A549 (cell line): ENCODE measurements around the gene ANKRD28. TPM values are rescaled to one million over a fixed set of nuclear protein-coding genes. Genes with fewer than 3 reads are reported as not detected.

Source experiments
- ATAC-seq, 2 experiments: fragments of 200-7000 bp in 1 of 2; fragments of >200 bp in 1 of 2; cut with Nextera tagmentation in 1 of 2; cut with Tn5 transposase in 1 of 2; 3 replicates each; pipeline versions ENCODE4 v1.8.0 to v1.9.1; 2018 to 2020; ENCODE audit warnings: mild to moderate bottlenecking in 1 of 2, moderate library complexity in 1 of 2
- CTCF ChIA-PET: fragments of 300-600 bp; sonication (Branson Sonifier 250); formaldehyde crosslinking; extraction: SDS; loops from one replicate; lab custom pipeline; 2021; ENCODE audit warnings: antibody characterized with exemption, inconsistent platforms; lab: Yijun Ruan, JAX
- POLR2A ChIA-PET: fragments of 350-600 bp; formaldehyde crosslinking; extraction: SDS; loops from one replicate; lab custom pipeline; 2021; ENCODE audit warnings: antibody characterized with exemption, inconsistent platforms; lab: Yijun Ruan, JAX
- DNase-seq, 2 experiments: peaks; one replicate each; pipeline versions ENCODE4 v3.0.0 to v3.0.0-alpha.2; 2011 to 2016; ENCODE audit warnings: low read depth in 1 of 2, low spot score in 1 of 2
- FAIRE-seq: peaks from 2 replicates; lab custom pipeline; 2011; peaks lifted over from hg19 to GRCh38; lab: Jason Lieb, UNC
- H3K27ac ChIP-seq, 2 experiments: fragments of >200 bp; sonication (Bioruptor Twin); formaldehyde crosslinking; 3 replicates each; pipeline ENCODE4 v1.5.1; 2016 to 2017
- H3K4me1 ChIP-seq: fragments of >200 bp; sonication (Bioruptor Twin); formaldehyde crosslinking; 3 replicates; pipeline ENCODE4 v1.6.1; 2016
- H3K4me2 ChIP-seq: fragments of >200 bp; sonication (Bioruptor Twin); formaldehyde crosslinking; 3 replicates; pipeline ENCODE4 v1.6.1; 2016
- H3K4me3 ChIP-seq: fragments of >200 bp; sonication (Bioruptor Twin); formaldehyde crosslinking; 3 replicates; pipeline ENCODE4 v1.5.1; 2016
- H3K9me3 ChIP-seq: fragments of >200 bp; sonication (Bioruptor Twin); formaldehyde crosslinking; 3 replicates; pipeline ENCODE4 v1.6.1; 2016
- EHF ChIP-seq: fragments of 250-450 bp; sonication (Bioruptor Pico); IDR thresholded peaks from 2 replicates; pipeline ENCODE4 v1.5.0; 2020; ENCODE audit warnings: mild to moderate bottlenecking
- ESRRA ChIP-seq: fragments of 150-350 bp; IDR thresholded peaks from 2 replicates; pipeline ENCODE4 v1.6.1; 2014; ENCODE audit warnings: mild to moderate bottlenecking, low read length, borderline replicate concordance
- FOSL2 ChIP-seq, 2 experiments: fragments of 450-650 bp in 1 of 2; fragments of >200 bp in 1 of 2; sonication (Bioruptor Twin) in 1 of 2; formaldehyde crosslinking; IDR thresholded peaks; 2 replicates each; pipeline versions ENCODE4 v1.5.0 to v1.6.1; 2016 to 2020; ENCODE audit warnings: mild to moderate bottlenecking in 1 of 2, moderate library complexity in 1 of 2
- GATA3 ChIP-seq: IDR thresholded peaks from 2 replicates; pipeline ENCODE4 v1.6.1; 2012; ENCODE audit warnings: borderline replicate concordance
- HEYL ChIP-seq: fragments of 250-450 bp; sonication (Bioruptor Pico); IDR thresholded peaks from 2 replicates; pipeline ENCODE4 v1.8.0; 2021; ENCODE audit warnings: mild to moderate bottlenecking, moderate library complexity
- HOXA7 ChIP-seq: fragments of 250-450 bp; sonication (Bioruptor Pico); IDR thresholded peaks from 2 replicates; pipeline ENCODE4 v1.5.0; 2020; ENCODE audit warnings: mild to moderate bottlenecking, moderate library complexity
- HOXB13 ChIP-seq: fragments of 250-450 bp; sonication (Bioruptor Pico); IDR thresholded peaks from 2 replicates; pipeline ENCODE4 v1.5.0; 2020; ENCODE audit warnings: low read depth, mild to moderate bottlenecking, moderate library complexity
- HOXB5 ChIP-seq: fragments of 250-450 bp; sonication (Bioruptor Pico); IDR thresholded peaks from 2 replicates; pipeline ENCODE4 v1.5.0; 2020; ENCODE audit warnings: mild to moderate bottlenecking, moderate library complexity
- JUNB ChIP-seq: fragments of >200 bp; sonication (Bioruptor Twin); formaldehyde crosslinking; IDR thresholded peaks from 2 replicates; pipeline ENCODE4 v1.6.1; 2016
- KDM5A ChIP-seq: fragments of 200-600 bp; sonication (generic); IDR thresholded peaks from 2 replicates; pipeline ENCODE4 v1.6.1; 2016; ENCODE audit warnings: antibody characterized with exemption, mild to moderate bottlenecking
- MAZ ChIP-seq: fragments of 150-350 bp; IDR thresholded peaks from 2 replicates; pipeline ENCODE4 v1.6.1; 2014; ENCODE audit warnings: antibody characterized with exemption, low read depth, low read length, borderline replicate concordance
- NPAS2 ChIP-seq: fragments of 250-450 bp; sonication (Bioruptor Pico); IDR thresholded peaks from 2 replicates; pipeline ENCODE4 v1.8.0; 2022; ENCODE audit warnings: mild to moderate bottlenecking, moderate library complexity, borderline replicate concordance
- NR3C1 ChIP-seq: fragments of >200 bp; sonication (Bioruptor Twin); formaldehyde crosslinking; IDR thresholded peaks from 3 replicates; pipeline ENCODE4 v1.6.1; 2017
- PHF8 ChIP-seq: fragments of 200-600 bp; sonication (generic); IDR thresholded peaks from 2 replicates; pipeline ENCODE4 v1.6.1; 2016; ENCODE audit warnings: low read depth, mild to moderate bottlenecking, antibody characterized with exemption, moderate library complexity, borderline replicate concordance
- RFX5 ChIP-seq: fragments of 450-650 bp; IDR thresholded peaks from 2 replicates; pipeline ENCODE4 v1.7.1; 2014; ENCODE audit warnings: antibody characterized with exemption, mild to moderate bottlenecking, moderate library complexity
- TFCP2L1 ChIP-seq: fragments of 250-450 bp; sonication (Bioruptor Pico); IDR thresholded peaks from 2 replicates; pipeline ENCODE4 v1.5.0; 2021; ENCODE audit warnings: mild to moderate bottlenecking
- TP53 ChIP-seq: fragments of 250-450 bp; sonication (Bioruptor Pico); IDR thresholded peaks from 2 replicates; pipeline ENCODE4 v1.5.0; 2021; ENCODE audit warnings: mild to moderate bottlenecking, moderate library complexity
- ZC3H11A ChIP-seq: fragments of 450-650 bp; IDR thresholded peaks from 2 replicates; pipeline ENCODE4 v1.6.1; 2014; ENCODE audit warnings: antibody characterized with exemption, mild to moderate bottlenecking
- ZFP36 ChIP-seq: fragments of 450-650 bp; IDR thresholded peaks from 2 replicates; pipeline ENCODE4 v1.6.1; 2014; ENCODE audit warnings: borderline replicate concordance; ENCODE audit not compliant: partially characterized antibody
- WGBS: methylation state at CpG from one replicate; pipeline ENCODE4 v1.1.6; 2017; ENCODE audit errors: missing lambda C conversion rate; 5-methylcytosine and 5-hydroxymethylcytosine counted together
- polyA plus RNA-seq, 4 experiments: library from polyadenylated mRNA; depleted of rRNA in 3 of 4; stranded (reverse); fragments of >200 nt; fragmentation: RNase III in 1 of 4; extraction: RNeasy Plus Mini Kit Qiagen cat#74134 plus additional on column Dnase treatment in 1 of 4; gene quantifications; 2 replicates in 3 of 4; 3 replicates in 1 of 4; pipeline ENCODE4 v1.2.3, GENCODE V29; 2011 to 2017
- TF ChIP-seq, protein P1 (sequence below): fragments of >200 bp; sonication (Bioruptor Twin); formaldehyde crosslinking; IDR thresholded peaks from 3 replicates; pipeline ENCODE4 v1.6.1; 2016
- TF ChIP-seq, protein P2 (sequence below): fragments of 250-450 bp; sonication (Bioruptor Pico); IDR thresholded peaks from 2 replicates; pipeline ENCODE4 v1.5.0; 2020; ENCODE audit warnings: low read depth, mild to moderate bottlenecking, moderate library complexity
- TF ChIP-seq, protein P3 (sequence below): fragments of 200-600 bp; sonication (generic); IDR thresholded peaks from 2 replicates; pipeline ENCODE4 v1.6.1; 2016; ENCODE audit warnings: antibody characterized with exemption, mild to moderate bottlenecking, moderate library complexity
- TF ChIP-seq, protein P4 (sequence below): IDR thresholded peaks from 2 replicates; pipeline ENCODE4 v1.6.1; 2012
- TF ChIP-seq, protein P5 (sequence below): fragments of >200 bp; sonication (Bioruptor Twin); formaldehyde crosslinking; IDR thresholded peaks from 3 replicates; pipeline ENCODE4 v1.5.1; 2016

ANKRD28 gene
- polyA plus RNA-seq, 2 of the 4 experiments (the other 2 are of a cell fraction): 29.9 to 72.0 TPM

DNA sequence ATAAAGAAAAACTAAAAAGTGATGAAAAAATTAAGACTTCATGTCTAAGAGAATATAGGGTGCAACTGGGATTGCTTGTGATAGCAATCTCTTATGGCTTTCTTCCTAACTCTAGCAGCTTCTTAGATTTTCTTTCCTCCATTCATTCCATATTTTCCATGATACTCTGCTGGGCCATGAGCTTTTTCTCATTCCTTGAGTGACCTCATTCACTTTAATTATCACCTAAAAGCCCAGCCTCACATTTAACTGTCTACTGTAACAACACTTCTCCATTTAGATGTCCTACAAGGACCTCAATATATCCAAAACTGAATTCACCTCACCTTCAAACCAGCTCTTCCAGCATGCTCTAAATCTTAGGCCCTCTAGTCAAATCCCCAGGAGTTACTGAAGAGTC lies 49.5 kb upstream of the ANKRD28 start (continued):
- TF ChIP-seq, protein P1, sequence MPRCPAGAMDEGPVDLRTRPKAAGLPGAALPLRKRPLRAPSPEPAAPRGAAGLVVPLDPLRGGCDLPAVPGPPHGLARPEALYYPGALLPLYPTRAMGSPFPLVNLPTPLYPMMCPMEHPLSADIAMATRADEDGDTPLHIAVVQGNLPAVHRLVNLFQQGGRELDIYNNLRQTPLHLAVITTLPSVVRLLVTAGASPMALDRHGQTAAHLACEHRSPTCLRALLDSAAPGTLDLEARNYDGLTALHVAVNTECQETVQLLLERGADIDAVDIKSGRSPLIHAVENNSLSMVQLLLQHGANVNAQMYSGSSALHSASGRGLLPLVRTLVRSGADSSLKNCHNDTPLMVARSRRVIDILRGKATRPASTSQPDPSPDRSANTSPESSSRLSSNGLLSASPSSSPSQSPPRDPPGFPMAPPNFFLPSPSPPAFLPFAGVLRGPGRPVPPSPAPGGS: no peak
- no peak for TF ChIP-seq ESRRA

DNA sequence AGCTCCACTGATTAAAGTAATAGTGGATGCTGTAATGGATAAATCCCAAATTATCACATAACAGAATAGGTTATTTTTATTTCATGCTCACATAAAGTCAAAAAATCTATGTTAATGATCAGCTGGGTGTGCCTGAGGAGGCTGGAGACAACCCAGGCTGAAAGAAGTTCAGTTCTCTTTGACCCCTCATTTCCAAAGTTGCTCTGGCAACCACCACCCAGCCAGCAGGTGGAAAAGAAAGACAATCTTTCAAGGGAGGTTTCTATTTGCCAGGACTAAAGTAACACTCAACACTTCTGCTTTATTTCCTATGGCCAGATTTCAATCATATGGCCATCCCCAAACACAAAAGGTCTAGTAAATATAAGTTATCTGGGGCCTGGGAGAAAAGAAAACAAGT lies 48.8 kb upstream of the ANKRD28 start:
- CTCF ChIA-PET: interaction anchor here (1.2 to 1.5 kb wide), 2 partner anchors 32 to 203 kb away, joined by 4 read pairs; no protein-coding TSS in a partner anchor
- POLR2A ChIA-PET: interaction anchor here (0.9 kb wide), 1 partner anchor 12 kb away, joined by 4 read pairs; no protein-coding TSS in a partner anchor
- H3K9me3 ChIP-seq: peaks cover 14% of the 10 kb centered on the region; the same call in 1 of the 3 replicates
- ATAC-seq: no peak
- H3K27ac ChIP-seq: no peak overlapping the region
- DNase-seq: no peak
- H3K4me1 ChIP-seq: no peaks in the 10 kb centered on the region
- no peak overlapping the region for H3K4me2 ChIP-seq
- no peak for FAIRE-seq
- TF ChIP-seq GATA3: no peak
- no peak for TF ChIP-seq RFX5
- no peak for TF ChIP-seq NPAS2 (CRISPR knock-in tag)
- no peak for TF ChIP-seq ZC3H11A
- no peak for TF ChIP-seq HEYL
- no peak for TF ChIP-seq TP53
- no peak for TF ChIP-seq KDM5A
- no peak for TF ChIP-seq HOXB5
- TF ChIP-seq EHF: no peak
- no peak for TF ChIP-seq HOXB13 (CRISPR knock-in tag)
- no peak for TF ChIP-seq PHF8
- TF ChIP-seq HOXA7: no peak
- no peak overlapping the region for H3K4me3 ChIP-seq

DNA sequence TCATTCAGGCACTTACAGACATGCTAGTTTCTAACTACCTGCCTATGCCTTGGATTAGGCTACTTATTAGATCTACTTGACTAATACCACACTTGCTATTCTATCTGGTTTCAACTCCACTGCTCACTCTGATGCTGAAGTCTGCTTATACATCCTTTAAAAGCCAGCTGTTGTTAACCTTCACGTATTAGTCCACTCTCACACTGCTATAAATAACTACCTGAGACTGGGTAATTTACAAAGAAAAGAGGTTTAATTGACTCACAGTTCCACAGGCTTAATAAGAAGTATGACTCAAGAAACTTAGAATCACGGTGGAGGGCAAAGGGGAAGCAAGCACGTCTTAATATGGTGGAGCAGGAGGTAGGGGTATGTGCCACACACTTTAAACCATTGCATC lies 47.7 kb upstream of the ANKRD28 start:
- POLR2A ChIA-PET: no interaction called here
- H3K27ac ChIP-seq: no peak overlapping the region
- no peak overlapping the region for H3K4me2 ChIP-seq
- TF ChIP-seq RFX5 (no peak), FOSL2 (IDR thresholded peaks at IDR 0.05) (no peak), FOSL2 (CRISPR knock-in tag; IDR thresholded peaks at IDR 0.05) (no peak), JUNB (no peak), ZC3H11A (no peak), HOXB13 (CRISPR knock-in tag) (no peak), NR3C1 (no peak), TFCP2L1 (CRISPR knock-in tag) (no peak), MAZ (no peak), ESRRA (no peak), ZFP36 (no peak), NPAS2 (CRISPR knock-in tag) (no peak), TP53 (no peak), HOXA7 (no peak)
- TF ChIP-seq, protein P2, sequence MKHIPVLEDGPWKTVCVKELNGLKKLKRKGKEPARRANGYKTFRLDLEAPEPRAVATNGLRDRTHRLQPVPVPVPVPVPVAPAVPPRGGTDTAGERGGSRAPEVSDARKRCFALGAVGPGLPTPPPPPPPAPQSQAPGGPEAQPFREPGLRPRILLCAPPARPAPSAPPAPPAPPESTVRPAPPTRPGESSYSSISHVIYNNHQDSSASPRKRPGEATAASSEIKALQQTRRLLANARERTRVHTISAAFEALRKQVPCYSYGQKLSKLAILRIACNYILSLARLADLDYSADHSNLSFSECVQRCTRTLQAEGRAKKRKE: no peak
- TF ChIP-seq, protein P3, sequence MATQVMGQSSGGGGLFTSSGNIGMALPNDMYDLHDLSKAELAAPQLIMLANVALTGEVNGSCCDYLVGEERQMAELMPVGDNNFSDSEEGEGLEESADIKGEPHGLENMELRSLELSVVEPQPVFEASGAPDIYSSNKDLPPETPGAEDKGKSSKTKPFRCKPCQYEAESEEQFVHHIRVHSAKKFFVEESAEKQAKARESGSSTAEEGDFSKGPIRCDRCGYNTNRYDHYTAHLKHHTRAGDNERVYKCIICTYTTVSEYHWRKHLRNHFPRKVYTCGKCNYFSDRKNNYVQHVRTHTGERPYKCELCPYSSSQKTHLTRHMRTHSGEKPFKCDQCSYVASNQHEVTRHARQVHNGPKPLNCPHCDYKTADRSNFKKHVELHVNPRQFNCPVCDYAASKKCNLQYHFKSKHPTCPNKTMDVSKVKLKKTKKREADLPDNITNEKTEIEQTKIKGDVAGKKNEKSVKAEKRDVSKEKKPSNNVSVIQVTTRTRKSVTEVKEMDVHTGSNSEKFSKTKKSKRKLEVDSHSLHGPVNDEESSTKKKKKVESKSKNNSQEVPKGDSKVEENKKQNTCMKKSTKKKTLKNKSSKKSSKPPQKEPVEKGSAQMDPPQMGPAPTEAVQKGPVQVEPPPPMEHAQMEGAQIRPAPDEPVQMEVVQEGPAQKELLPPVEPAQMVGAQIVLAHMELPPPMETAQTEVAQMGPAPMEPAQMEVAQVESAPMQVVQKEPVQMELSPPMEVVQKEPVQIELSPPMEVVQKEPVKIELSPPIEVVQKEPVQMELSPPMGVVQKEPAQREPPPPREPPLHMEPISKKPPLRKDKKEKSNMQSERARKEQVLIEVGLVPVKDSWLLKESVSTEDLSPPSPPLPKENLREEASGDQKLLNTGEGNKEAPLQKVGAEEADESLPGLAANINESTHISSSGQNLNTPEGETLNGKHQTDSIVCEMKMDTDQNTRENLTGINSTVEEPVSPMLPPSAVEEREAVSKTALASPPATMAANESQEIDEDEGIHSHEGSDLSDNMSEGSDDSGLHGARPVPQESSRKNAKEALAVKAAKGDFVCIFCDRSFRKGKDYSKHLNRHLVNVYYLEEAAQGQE: no peak
- TF ChIP-seq, protein P4, sequence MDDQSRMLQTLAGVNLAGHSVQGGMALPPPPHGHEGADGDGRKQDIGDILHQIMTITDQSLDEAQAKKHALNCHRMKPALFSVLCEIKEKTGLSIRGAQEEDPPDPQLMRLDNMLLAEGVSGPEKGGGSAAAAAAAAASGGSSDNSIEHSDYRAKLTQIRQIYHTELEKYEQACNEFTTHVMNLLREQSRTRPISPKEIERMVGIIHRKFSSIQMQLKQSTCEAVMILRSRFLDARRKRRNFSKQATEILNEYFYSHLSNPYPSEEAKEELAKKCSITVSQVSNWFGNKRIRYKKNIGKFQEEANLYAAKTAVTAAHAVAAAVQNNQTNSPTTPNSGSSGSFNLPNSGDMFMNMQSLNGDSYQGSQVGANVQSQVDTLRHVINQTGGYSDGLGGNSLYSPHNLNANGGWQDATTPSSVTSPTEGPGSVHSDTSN: no peak
- TF ChIP-seq, protein P5, sequence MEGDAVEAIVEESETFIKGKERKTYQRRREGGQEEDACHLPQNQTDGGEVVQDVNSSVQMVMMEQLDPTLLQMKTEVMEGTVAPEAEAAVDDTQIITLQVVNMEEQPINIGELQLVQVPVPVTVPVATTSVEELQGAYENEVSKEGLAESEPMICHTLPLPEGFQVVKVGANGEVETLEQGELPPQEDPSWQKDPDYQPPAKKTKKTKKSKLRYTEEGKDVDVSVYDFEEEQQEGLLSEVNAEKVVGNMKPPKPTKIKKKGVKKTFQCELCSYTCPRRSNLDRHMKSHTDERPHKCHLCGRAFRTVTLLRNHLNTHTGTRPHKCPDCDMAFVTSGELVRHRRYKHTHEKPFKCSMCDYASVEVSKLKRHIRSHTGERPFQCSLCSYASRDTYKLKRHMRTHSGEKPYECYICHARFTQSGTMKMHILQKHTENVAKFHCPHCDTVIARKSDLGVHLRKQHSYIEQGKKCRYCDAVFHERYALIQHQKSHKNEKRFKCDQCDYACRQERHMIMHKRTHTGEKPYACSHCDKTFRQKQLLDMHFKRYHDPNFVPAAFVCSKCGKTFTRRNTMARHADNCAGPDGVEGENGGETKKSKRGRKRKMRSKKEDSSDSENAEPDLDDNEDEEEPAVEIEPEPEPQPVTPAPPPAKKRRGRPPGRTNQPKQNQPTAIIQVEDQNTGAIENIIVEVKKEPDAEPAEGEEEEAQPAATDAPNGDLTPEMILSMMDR: no peak
- H3K4me1 ChIP-seq: no peaks in the 10 kb centered on the region
- 0 out of 3 replicates have a peak, but pooled peaks cover 11% of the 10 kb centered on the region for H3K9me3 ChIP-seq
- FAIRE-seq (no peak), ATAC-seq (no peak), DNase-seq (no peak)
- CTCF ChIA-PET: no interaction called here
- 83% methylated on average over 3 of the region's 3 CpGs for WGBS
- no peak overlapping the region for H3K4me3 ChIP-seq
